ENCODE measurements around the gene ZFP1.

The ZFP1 gene

GRCh38 chr16:75192606-75193264 is 44.4 kb downstream of the ZFP1 start:
- Histone ChIP-seq H3K9me3 (ENCODE audit: control insufficient read depth, insufficient read depth, low read length) (no peaks in the 10 kb centered on the region), H3K4me1 (ENCODE audit: control insufficient read depth, insufficient read depth, low read length) (no peaks in the 10 kb centered on the region), H3K27ac (ENCODE audit: low read length) (no peak overlapping the region), H3K4me3 (ENCODE audit: low read length) (no peak overlapping the region), H3K36me3 (ENCODE audit: control insufficient read depth, insufficient read depth, low read length) (no peaks in the 10 kb centered on the region), H3K27me3 (ENCODE audit: control insufficient read depth, insufficient read depth, low read length) (no peaks in the 10 kb centered on the region)
- DNase-seq (ENCODE audit: low read depth, low spot score): no peak
- no CpG with 5 or more reads among the region's 21 CpGs for WGBS (ENCODE audit: insufficient coverage, insufficient read length)

- Histone ChIP-seq H3K27me3 (ENCODE audit: control insufficient read depth, insufficient read depth, low read length) (no peaks in the 10 kb centered on the region), H3K4me3 (ENCODE audit: low read length) (no peak overlapping the region), H3K4me1 (ENCODE audit: control insufficient read depth, insufficient read depth, low read length) (no peaks in the 10 kb centered on the region; the same call in 1 of the 2 replicates), H3K36me3 (ENCODE audit: control insufficient read depth, insufficient read depth, low read length) (no peaks in the 10 kb centered on the region), H3K9me3 (ENCODE audit: control insufficient read depth, insufficient read depth, low read length) (no peaks in the 10 kb centered on the region), H3K27ac (ENCODE audit: low read length) (no peak overlapping the region)
- DNase-seq (ENCODE audit: low read depth, low spot score): no peak
- WGBS (ENCODE audit: insufficient coverage, insufficient read length): no CpG with 5 or more reads among the region's 4 CpGs
Observed at GRCh38 chr16:75193265-75193650, 44.9 kb downstream of the ZFP1 start.

GRCh38 chr16:75193730-75194444 is 45.6 kb downstream of the ZFP1 start:
- no peaks in the 10 kb centered on the region; the same call in 1 of the 2 replicates for H3K4me1 ChIP-seq (ENCODE audit: control insufficient read depth, insufficient read depth, low read length)
- no CpG with 5 or more reads among the region's 10 CpGs for WGBS (ENCODE audit: insufficient coverage, insufficient read length)
- H3K36me3 ChIP-seq (ENCODE audit: control insufficient read depth, insufficient read depth, low read length): no peaks in the 10 kb centered on the region
- DNase-seq (ENCODE audit: low read depth, low spot score): no peak
- H3K27ac ChIP-seq (ENCODE audit: low read length): no peak overlapping the region
- H3K9me3 ChIP-seq (ENCODE audit: control insufficient read depth, insufficient read depth, low read length): no peaks in the 10 kb centered on the region
- H3K4me3 ChIP-seq (ENCODE audit: low read length): no peak overlapping the region
- no peaks in the 10 kb centered on the region for H3K27me3 ChIP-seq (ENCODE audit: control insufficient read depth, insufficient read depth, low read length)

DNA sequence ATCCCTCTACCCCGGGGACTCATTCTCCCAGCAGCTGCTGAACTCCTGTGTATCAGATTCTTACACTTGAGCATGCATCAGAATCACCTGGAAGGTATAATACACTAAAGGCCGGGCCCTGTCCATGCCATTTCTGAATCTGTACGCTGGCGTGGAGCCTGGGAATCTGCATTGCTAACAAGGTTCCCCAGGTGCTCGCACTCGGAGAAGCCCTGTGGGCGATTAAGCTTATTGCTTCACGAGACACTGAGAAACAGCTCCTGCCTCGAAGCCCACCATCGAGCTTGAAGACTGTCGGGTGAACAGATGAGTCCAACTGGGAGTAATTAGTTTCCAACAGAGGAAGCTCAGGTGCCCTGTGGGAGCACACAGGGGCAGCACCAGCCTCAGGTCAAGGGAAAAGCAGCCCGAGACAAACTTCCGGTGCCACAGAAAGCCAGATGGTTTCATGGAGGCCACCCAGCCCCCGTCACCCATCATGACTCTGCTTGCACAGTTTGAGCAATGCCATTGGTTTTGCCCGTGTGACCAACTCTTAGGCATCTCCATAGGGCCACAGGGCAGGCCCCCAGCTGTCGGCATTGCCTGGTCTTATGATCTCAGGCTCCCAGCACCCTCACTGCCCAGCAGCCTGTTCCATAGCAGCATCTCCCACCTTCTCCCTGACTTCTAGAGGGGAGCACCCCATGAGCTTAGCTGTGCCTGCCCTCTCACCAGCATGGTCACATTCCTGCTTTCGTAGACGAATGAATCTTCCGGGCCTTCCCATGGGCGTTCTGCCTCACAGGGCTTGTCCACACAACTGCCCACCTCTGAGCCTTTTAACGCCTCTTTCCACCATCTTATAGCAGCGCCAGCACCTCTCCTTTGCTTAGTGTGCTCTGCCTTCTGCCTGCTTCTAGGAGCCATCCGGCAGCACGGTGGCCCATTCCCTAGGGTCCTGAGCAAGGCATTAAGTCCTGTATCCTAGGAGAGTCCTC is 47.8 kb downstream of the ZFP1 start:
- no peaks in the 10 kb centered on the region for H3K9me3 ChIP-seq (ENCODE audit: control insufficient read depth, insufficient read depth, low read length)
- H3K27ac ChIP-seq (ENCODE audit: low read length): no peak overlapping the region
- H3K27me3 ChIP-seq (ENCODE audit: control insufficient read depth, insufficient read depth, low read length): no peaks in the 10 kb centered on the region
- WGBS (ENCODE audit: insufficient coverage, insufficient read length): no CpG with 5 or more reads among the region's 24 CpGs
- H3K4me1 ChIP-seq (ENCODE audit: control insufficient read depth, insufficient read depth, low read length): no peaks in the 10 kb centered on the region; the same call in 1 of the 2 replicates
- H3K36me3 ChIP-seq (ENCODE audit: control insufficient read depth, insufficient read depth, low read length): no peaks in the 10 kb centered on the region
- no peak for DNase-seq (ENCODE audit: low read depth, low spot score)
- H3K4me3 ChIP-seq (ENCODE audit: low read length): no peak overlapping the region

- Histone ChIP-seq H3K27ac (ENCODE audit: low read length) (no peak overlapping the region), H3K9me3 (ENCODE audit: control insufficient read depth, insufficient read depth, low read length) (no peaks in the 10 kb centered on the region), H3K4me3 (ENCODE audit: low read length) (no peak overlapping the region), H3K27me3 (ENCODE audit: control insufficient read depth, insufficient read depth, low read length) (no peaks in the 10 kb centered on the region), H3K4me1 (ENCODE audit: control insufficient read depth, insufficient read depth, low read length) (no peaks in the 10 kb centered on the region; the same call in 1 of the 2 replicates), H3K36me3 (ENCODE audit: control insufficient read depth, insufficient read depth, low read length) (no peaks in the 10 kb centered on the region)
- WGBS (ENCODE audit: insufficient coverage, insufficient read length): no CpG with 5 or more reads among the region's 9 CpGs
- DNase-seq (ENCODE audit: low read depth, low spot score): no peak
Observed at GRCh38 chr16:75196836-75197235, 48.5 kb downstream of the ZFP1 start.

- H3K9me3 ChIP-seq (ENCODE audit: control insufficient read depth, insufficient read depth, low read length): no peaks in the 10 kb centered on the region
- H3K27ac ChIP-seq (ENCODE audit: low read length): no peak overlapping the region
- no peaks in the 10 kb centered on the region for H3K36me3 ChIP-seq (ENCODE audit: control insufficient read depth, insufficient read depth, low read length)
- no peak for DNase-seq (ENCODE audit: low read depth, low spot score)
- no peaks in the 10 kb centered on the region; the same call in 1 of the 2 replicates for H3K4me1 ChIP-seq (ENCODE audit: control insufficient read depth, insufficient read depth, low read length)
- no peak overlapping the region for H3K4me3 ChIP-seq (ENCODE audit: low read length)
- no CpG with 5 or more reads among the region's 14 CpGs for WGBS (ENCODE audit: insufficient coverage, insufficient read length)
- no peaks in the 10 kb centered on the region for H3K27me3 ChIP-seq (ENCODE audit: control insufficient read depth, insufficient read depth, low read length)
Observed at GRCh38 chr16:75197522-75198134, 49.3 kb downstream of the ZFP1 start.

GRCh38 chr16:75198135-75198600 is 49.8 kb downstream of the ZFP1 start:
- Histone ChIP-seq H3K27ac (ENCODE audit: low read length) (no peak overlapping the region), H3K9me3 (ENCODE audit: control insufficient read depth, insufficient read depth, low read length) (no peaks in the 10 kb centered on the region), H3K4me1 (ENCODE audit: control insufficient read depth, insufficient read depth, low read length) (no peaks in the 10 kb centered on the region; the same call in 1 of the 2 replicates), H3K4me3 (ENCODE audit: low read length) (no peak overlapping the region), H3K36me3 (ENCODE audit: control insufficient read depth, insufficient read depth, low read length) (no peaks in the 10 kb centered on the region), H3K27me3 (ENCODE audit: control insufficient read depth, insufficient read depth, low read length) (no peaks in the 10 kb centered on the region)
- no peak for DNase-seq (ENCODE audit: low read depth, low spot score)
- WGBS (ENCODE audit: insufficient coverage, insufficient read length): no CpG with 5 or more reads among the region's 18 CpGs

GRCh38 chr16:75202069-75202590 is 53.8 kb downstream of the ZFP1 start:
- no peaks in the 10 kb centered on the region; the same call in 1 of the 2 replicates for H3K4me1 ChIP-seq (ENCODE audit: control insufficient read depth, insufficient read depth, low read length)
- H3K36me3 ChIP-seq (ENCODE audit: control insufficient read depth, insufficient read depth, low read length): no peaks in the 10 kb centered on the region
- H3K27ac ChIP-seq (ENCODE audit: low read length): no peak overlapping the region
- DNase-seq (ENCODE audit: low read depth, low spot score): no peak
- H3K27me3 ChIP-seq (ENCODE audit: control insufficient read depth, insufficient read depth, low read length): no peaks in the 10 kb centered on the region
- no peak overlapping the region for H3K4me3 ChIP-seq (ENCODE audit: low read length)
- H3K9me3 ChIP-seq (ENCODE audit: control insufficient read depth, insufficient read depth, low read length): no peaks in the 10 kb centered on the region
- WGBS (ENCODE audit: insufficient coverage, insufficient read length): no CpG with 5 or more reads among the region's 13 CpGs

DNA sequence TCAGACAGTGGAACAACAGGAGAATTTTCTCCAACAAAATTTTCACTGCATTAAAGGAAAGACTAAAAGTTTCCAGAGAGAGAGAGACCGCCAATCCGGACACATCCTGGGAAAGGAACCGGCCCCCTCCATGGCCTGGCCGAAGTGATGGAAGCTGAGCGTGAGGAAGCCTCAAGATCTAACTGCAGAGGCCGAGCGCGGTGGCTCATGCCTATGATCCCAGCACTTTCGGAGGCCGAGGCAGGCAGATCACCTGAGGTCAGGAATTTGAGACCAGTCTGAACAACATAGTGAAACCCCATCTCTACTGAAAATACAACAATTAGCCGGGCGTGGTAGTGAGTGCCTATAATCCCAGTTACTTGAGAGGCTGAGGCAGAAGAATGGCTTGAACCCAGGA is 54.8 kb downstream of the ZFP1 start:
- DNase-seq (ENCODE audit: low read depth, low spot score): no peak
- H3K4me3 ChIP-seq (ENCODE audit: low read length): no peak overlapping the region
- H3K4me1 ChIP-seq (ENCODE audit: control insufficient read depth, insufficient read depth, low read length): no peaks in the 10 kb centered on the region; the same call in 1 of the 2 replicates
- H3K27me3 ChIP-seq (ENCODE audit: control insufficient read depth, insufficient read depth, low read length): no peaks in the 10 kb centered on the region
- no peaks in the 10 kb centered on the region for H3K9me3 ChIP-seq (ENCODE audit: control insufficient read depth, insufficient read depth, low read length)
- no peaks in the 10 kb centered on the region for H3K36me3 ChIP-seq (ENCODE audit: control insufficient read depth, insufficient read depth, low read length)
- H3K27ac ChIP-seq (ENCODE audit: low read length): no peak overlapping the region
- no CpG with 5 or more reads among the region's 12 CpGs for WGBS (ENCODE audit: insufficient coverage, insufficient read length)

Data from iPS DF 6.9 (cell line).